Measurements from ENCODE around the gene ZNF736.
"Not testable (repeated sequence)": the region's sequence is repeated elsewhere in the genome, so short reads cannot be mapped to it uniquely, and the experiment has no call there.

ZNF736 gene

GRCh38 chr7:64324166-64324565 lies 10.4 kb downstream of the ZNF736 start:
- H3K9me3 Mint-ChIP-seq, result peaks cover 11% of the 10 kb centered on the region
- not testable (repeated sequence) for H3K4me3 Mint-ChIP-seq, ATAC-seq, H3K27ac Mint-ChIP-seq, H3K27me3 Mint-ChIP-seq
- H3K36me3 Mint-ChIP-seq, result peaks cover 68% of the 10 kb centered on the region
- peaks cover 29% of the 10 kb centered on the region for H3K4me1 Mint-ChIP-seq

- not testable (repeated sequence) for H3K27me3 Mint-ChIP-seq, H3K4me3 Mint-ChIP-seq, H3K27ac Mint-ChIP-seq, H3K4me1 Mint-ChIP-seq, ATAC-seq
- Mint-ChIP-seq H3K9me3 (peaks cover 20% of the 10 kb centered on the region), H3K36me3 (peaks cover 88% of the 10 kb centered on the region)
These were observed 35.0 kb downstream of the ZNF736 start for GRCh38 chr7:64348713-64349210.

DNA sequence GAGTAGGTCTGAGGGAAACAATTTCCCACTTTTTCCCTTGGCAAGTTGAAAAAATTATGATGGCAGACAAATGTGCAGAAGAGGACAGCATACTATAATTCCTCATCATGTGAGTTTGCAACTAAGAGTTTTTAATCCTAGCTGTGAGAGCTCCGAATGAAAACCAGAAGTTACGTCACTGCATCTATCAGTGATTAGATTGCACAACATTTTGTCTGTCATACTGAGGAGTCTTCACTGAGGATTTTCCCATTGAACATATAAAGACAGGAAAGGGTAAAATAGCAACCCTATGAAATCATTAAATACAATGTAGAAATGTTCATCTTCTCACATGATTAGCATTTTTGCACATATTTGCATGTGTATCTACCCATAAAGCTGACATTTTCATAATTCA lies 45.8 kb downstream of the ZNF736 start:
- Mint-ChIP-seq H3K27me3 (no peaks in the 10 kb centered on the region), H3K4me1 (no peaks in the 10 kb centered on the region), H3K27ac (no peak overlapping the region), H3K9me3 (peaks cover 18% of the 10 kb centered on the region), H3K4me3 (no peak overlapping the region), H3K36me3 (peaks cover 23% of the 10 kb centered on the region)
- no peak for ATAC-seq

GRCh38 chr7:64371116-64371515 lies 57.4 kb downstream of the ZNF736 start:
- Mint-ChIP-seq H3K4me1 (no peaks in the 10 kb centered on the region), H3K4me3 (no peak overlapping the region), H3K27me3 (no peaks in the 10 kb centered on the region), H3K27ac (no peak overlapping the region), H3K9me3 (peaks cover 25% of the 10 kb centered on the region), H3K36me3 (peaks cover 8% of the 10 kb centered on the region)
- ATAC-seq, result no peak

- Mint-ChIP-seq H3K27me3 (no peaks in the 10 kb centered on the region), H3K36me3 (no peaks in the 10 kb centered on the region), H3K27ac (no peak overlapping the region), H3K9me3 (peaks cover 21% of the 10 kb centered on the region), H3K4me1 (no peaks in the 10 kb centered on the region), H3K4me3 (no peak overlapping the region)
- no peak for ATAC-seq
These were observed 59.3 kb downstream of the ZNF736 start for GRCh38 chr7:64373017-64373416.

GRCh38 chr7:64400401-64400800 lies 86.6 kb downstream of the ZNF736 start:
- no peaks in the 10 kb centered on the region for H3K9me3 Mint-ChIP-seq
- no peaks in the 10 kb centered on the region for H3K27me3 Mint-ChIP-seq
- no peaks in the 10 kb centered on the region for H3K4me1 Mint-ChIP-seq
- H3K27ac Mint-ChIP-seq, result no peak overlapping the region
- no peak for ATAC-seq
- H3K36me3 Mint-ChIP-seq, result no peaks in the 10 kb centered on the region
- H3K4me3 Mint-ChIP-seq, result no peak overlapping the region
